Esophagus squamous epithelium (tissue), 4 donors: ENCODE results near the gene MADD.

Experiments
- CTCF ChIP-seq, 6 experiments: fragments of 450-650 bp in 4 of 6; fragments of 200-600 bp in 2 of 6; sonication (generic) in 2 of 6; IDR thresholded peaks; one replicate each; pipeline ENCODE4 v1.5.1; 2016 to 2019; ENCODE audit warnings: antibody characterized with exemption in 6 of 6, mild to moderate bottlenecking in 4 of 6, moderate library complexity in 4 of 6
- POLR2A ChIP-seq, 4 donors: fragments of 450-650 bp; IDR thresholded peaks; one replicate each; pipeline ENCODE4 v1.6.1; 2017; ENCODE audit warnings: antibody characterized with exemption in 4 of 4, mild to moderate bottlenecking in 4 of 4, moderate library complexity in 3 of 4

GRCh38 chr11:47272706-47273105, 2.8 kb downstream of the MADD start:
- TF ChIP-seq CTCF (IDR thresholded peaks at IDR 0.05) (no peak), POLR2A (IDR thresholded peaks at IDR 0.05) (no peak)
